GM23338 (cell line): ENCODE results near the gene CCND1. TPM values are rescaled to one million over a fixed set of nuclear protein-coding genes. Genes with fewer than 3 reads are reported as not detected.
A peak's percentile ranks its signal among the peaks of the same experiment; 100 is the strongest.

ENCODE experiments used
- ATAC-seq: fragments of 200-7000 bp; cut with Tn5 transposase; 3 replicates; pipeline ENCODE4 v1.9.1; 2020
- DNase-seq: peaks from one replicate; pipeline ENCODE4 v3.0.0-alpha.2; 2015; ENCODE audit warnings: low spot score
- H2AFZ ChIP-seq: fragments of 200-600 bp; sonication (generic); 2 replicates; pipeline ENCODE4 v1.8.0; 2016; ENCODE audit warnings: antibody characterized with exemption, mild to moderate bottlenecking, moderate library complexity
- H3F3A ChIP-seq: fragments of 200-600 bp; sonication (generic); replicated peaks from 2 replicates; pipeline ENCODE4 v1.8.0; 2017; ENCODE audit warnings: antibody characterized with exemption, mixed run types, low read depth
- H3K27ac ChIP-seq: fragments of 200-600 bp; sonication (generic); 2 replicates; pipeline ENCODE4 v1.6.1; 2016; ENCODE audit warnings: low read depth
- H3K27me3 ChIP-seq: fragments of 200-600 bp; sonication (generic); 2 replicates; pipeline ENCODE4 v1.8.0; 2016; ENCODE audit warnings: mild to moderate bottlenecking, mixed run types, moderate library complexity; ENCODE audit not compliant: insufficient read depth
- H3K36me3 ChIP-seq: fragments of 200-600 bp; sonication (generic); 2 replicates; pipeline ENCODE4 v1.8.0; 2016; ENCODE audit warnings: mild to moderate bottlenecking; ENCODE audit not compliant: insufficient read depth
- H3K4me1 ChIP-seq: fragments of 200-600 bp; sonication (generic); 2 replicates; pipeline ENCODE4 v1.8.0; 2016; ENCODE audit warnings: mild to moderate bottlenecking, moderate library complexity; ENCODE audit not compliant: insufficient read depth
- H3K4me2 ChIP-seq: fragments of 200-600 bp; sonication (generic); 2 replicates; pipeline ENCODE4 v1.7.1; 2017; ENCODE audit warnings: mixed run types
- H3K4me3 ChIP-seq: fragments of 200-600 bp; sonication (generic); 2 replicates; pipeline ENCODE4 v1.6.1; 2016; ENCODE audit warnings: mixed run types
- H3K79me2 ChIP-seq: fragments of 200-600 bp; sonication (generic); replicated peaks from 2 replicates; pipeline ENCODE4 v1.8.0; 2017; ENCODE audit warnings: mild to moderate bottlenecking; ENCODE audit not compliant: insufficient read depth
- H3K9me2 ChIP-seq: fragments of 200-600 bp; sonication (generic); 2 replicates; pipeline ENCODE4 v1.8.0; 2017; ENCODE audit not compliant: insufficient read depth
- H4K20me1 ChIP-seq: fragments of 200-600 bp; sonication (generic); replicated peaks from 2 replicates; pipeline ENCODE4 v1.8.0; 2017; ENCODE audit warnings: mild to moderate bottlenecking; ENCODE audit not compliant: insufficient read depth
- H3K27ac Mint-ChIP-seq: 2 replicates; pipeline ENCODE4 v1.8.0; 2020; ENCODE audit warnings: inconsistent platforms, mild to moderate bottlenecking, moderate library complexity, mixed read lengths
- H3K27me3 Mint-ChIP-seq: 3 replicates; pipeline ENCODE4 v1.8.0; 2022; ENCODE audit warnings: low read depth, mild to moderate bottlenecking, moderate library complexity, mixed read lengths, inconsistent platforms; ENCODE audit not compliant: insufficient read depth, poor library complexity
- H3K36me3 Mint-ChIP-seq: 3 replicates; pipeline ENCODE4 v1.8.0; 2021; ENCODE audit warnings: low read depth, mild to moderate bottlenecking, inconsistent platforms, moderate library complexity, mixed read lengths
- H3K4me1 Mint-ChIP-seq: 3 replicates; pipeline ENCODE4 v1.8.0; 2020; ENCODE audit warnings: mild to moderate bottlenecking, inconsistent platforms, mixed read lengths
- H3K4me3 Mint-ChIP-seq: 3 replicates; pipeline ENCODE4 v1.8.0; 2021; ENCODE audit warnings: moderate library complexity, mild to moderate bottlenecking, inconsistent platforms, mixed read lengths
- H3K9me3 Mint-ChIP-seq: 3 replicates; pipeline ENCODE4 v1.8.0; 2020; ENCODE audit warnings: moderate library complexity, mild to moderate bottlenecking, inconsistent platforms, mixed read lengths
- CREB1 ChIP-seq: fragments of 250-450 bp; sonication (Bioruptor Pico); IDR thresholded peaks from 2 replicates; pipeline ENCODE4 v1.5.0; 2020; ENCODE audit warnings: low read depth, mild to moderate bottlenecking, moderate library complexity
- CTCF ChIP-seq, 2 experiments: fragments of 200-600 bp in 1 of 2; sonication (generic) in 1 of 2; conservative IDR thresholded peaks; 2 replicates each; pipeline versions ENCODE4 v1.5.1 to v1.6.1; 2016 to 2017; ENCODE audit warnings: antibody characterized with exemption in 2 of 2, low read depth in 2 of 2, mild to moderate bottlenecking in 2 of 2, moderate library complexity in 1 of 2
- ETS1 ChIP-seq: IDR thresholded peaks from 2 replicates; pipeline ENCODE4 v1.6.1; 2016; ENCODE audit warnings: antibody characterized with exemption
- EZH2 ChIP-seq: fragments of 200-600 bp; sonication (generic); IDR thresholded peaks from one replicate; pipeline ENCODE4 v1.8.0; 2017; ENCODE audit warnings: antibody characterized with exemption, mild to moderate bottlenecking, low read depth; ENCODE audit not compliant: unreplicated experiment
- EZH2phosphoT487 ChIP-seq: fragments of 200-600 bp; sonication (generic); IDR thresholded peaks from one replicate; pipeline ENCODE4 v1.8.1; 2018; ENCODE audit warnings: antibody characterized with exemption; ENCODE audit not compliant: unreplicated experiment
- JUNB ChIP-seq: IDR thresholded peaks from one replicate; pipeline ENCODE4 v1.6.1; 2016; ENCODE audit warnings: antibody characterized with exemption; ENCODE audit not compliant: unreplicated experiment
- NANOG ChIP-seq: IDR thresholded peaks from 2 replicates; pipeline ENCODE4 v1.6.1; 2016; ENCODE audit warnings: antibody characterized with exemption, borderline replicate concordance
- POLR2AphosphoS5 ChIP-seq: IDR thresholded peaks from 2 replicates; pipeline ENCODE4 v1.6.1; 2016; ENCODE audit warnings: antibody characterized with exemption, low read depth
- REST ChIP-seq: IDR thresholded peaks from one replicate; pipeline ENCODE4 v1.6.1; 2018; ENCODE audit warnings: antibody characterized with exemption; ENCODE audit not compliant: unreplicated experiment
- STAT1 ChIP-seq: IDR thresholded peaks from one replicate; pipeline ENCODE4 v1.6.1; 2016; ENCODE audit warnings: antibody characterized with exemption; ENCODE audit not compliant: unreplicated experiment
- ZNF114 ChIP-seq: fragments of 250-450 bp; sonication (Bioruptor Pico); IDR thresholded peaks from 2 replicates; pipeline ENCODE4 v1.5.0; 2020; ENCODE audit warnings: mild to moderate bottlenecking, moderate library complexity
- ZNF331 ChIP-seq: fragments of 250-450 bp; sonication (Bioruptor Pico); IDR thresholded peaks from 2 replicates; pipeline ENCODE4 v1.5.0; 2020; ENCODE audit warnings: low read depth, mild to moderate bottlenecking, moderate library complexity
- polyA plus RNA-seq: library from polyadenylated mRNA; unstranded; fragments of >200 nt; fragmentation: Nextera tagmentation; extraction: Ambion mirVana; gene quantifications from 2 replicates; pipeline ENCODE4 v1.2.1, GENCODE V29; 2016
- total RNA-seq: library from RNA; depleted of rRNA; stranded (reverse); fragments of >200 nt; shearing (Covaris generic); gene quantifications from 2 replicates; pipeline ENCODE4 v1.2.3, GENCODE V29; 2014
- TF ChIP-seq, protein P1 (sequence below): fragments of 250-450 bp; sonication (Bioruptor Pico); IDR thresholded peaks from 2 replicates; pipeline ENCODE4 v1.5.0; 2020; ENCODE audit warnings: mild to moderate bottlenecking, moderate library complexity

Gene CCND1
- total and polyA plus RNA-seq, 2 experiments from 2014 or later: 109 to 183 TPM

- Histone ChIP-seq H3K79me2 (peaks cover 21% of the 10 kb centered on the region), H3K9me2 (no peaks in the 10 kb centered on the region), H3K4me1 (peaks cover 29% of the 10 kb centered on the region), H3K27ac (peak overlapping the region; percentile 91), H3K4me2 (peak overlapping the region; percentile 86), H3K27me3 (peaks cover 7% of the 10 kb centered on the region), H4K20me1 (peaks cover 7% of the 10 kb centered on the region), H3F3A (peaks cover 33% of the 10 kb centered on the region), H3K4me3 (peak overlapping the region; percentile 85), H3K36me3 (peaks cover 20% of the 10 kb centered on the region), H2AFZ (no peak overlapping the region)
- peak; percentile 86 for DNase-seq
- Mint-ChIP-seq H3K4me3 (peak overlapping the region; percentile 71), H3K27ac (peak overlapping the region; percentile 97), H3K36me3 (peaks cover 32% of the 10 kb centered on the region), H3K27me3 (peaks cover 21% of the 10 kb centered on the region), H3K9me3 (no peaks in the 10 kb centered on the region), H3K4me1 (peaks cover 43% of the 10 kb centered on the region)
- ATAC-seq: peak; percentile 45
- TF ChIP-seq ETS1 (peak; percentile 46; the same call in 1 of the 2 replicates), NANOG (no peak; the same call in 1 of the 2 replicates), EZH2phosphoT487 (no peak), STAT1 (no peak), EZH2 (no peak), JUNB (no peak), ZNF331 (CRISPR knock-in tag) (no peak), ZNF114 (CRISPR knock-in tag) (0 out of 2 replicates have a peak, but pooled peaks have one; percentile 27), CREB1 (CRISPR knock-in tag) (no peak), REST (no peak), POLR2AphosphoS5 (peak; percentile 37), CTCF (conservative IDR thresholded peaks at IDR 0.05; ENCODE audit: low read depth in 2 of 2) (no peak)
- TF ChIP-seq, protein P1, sequence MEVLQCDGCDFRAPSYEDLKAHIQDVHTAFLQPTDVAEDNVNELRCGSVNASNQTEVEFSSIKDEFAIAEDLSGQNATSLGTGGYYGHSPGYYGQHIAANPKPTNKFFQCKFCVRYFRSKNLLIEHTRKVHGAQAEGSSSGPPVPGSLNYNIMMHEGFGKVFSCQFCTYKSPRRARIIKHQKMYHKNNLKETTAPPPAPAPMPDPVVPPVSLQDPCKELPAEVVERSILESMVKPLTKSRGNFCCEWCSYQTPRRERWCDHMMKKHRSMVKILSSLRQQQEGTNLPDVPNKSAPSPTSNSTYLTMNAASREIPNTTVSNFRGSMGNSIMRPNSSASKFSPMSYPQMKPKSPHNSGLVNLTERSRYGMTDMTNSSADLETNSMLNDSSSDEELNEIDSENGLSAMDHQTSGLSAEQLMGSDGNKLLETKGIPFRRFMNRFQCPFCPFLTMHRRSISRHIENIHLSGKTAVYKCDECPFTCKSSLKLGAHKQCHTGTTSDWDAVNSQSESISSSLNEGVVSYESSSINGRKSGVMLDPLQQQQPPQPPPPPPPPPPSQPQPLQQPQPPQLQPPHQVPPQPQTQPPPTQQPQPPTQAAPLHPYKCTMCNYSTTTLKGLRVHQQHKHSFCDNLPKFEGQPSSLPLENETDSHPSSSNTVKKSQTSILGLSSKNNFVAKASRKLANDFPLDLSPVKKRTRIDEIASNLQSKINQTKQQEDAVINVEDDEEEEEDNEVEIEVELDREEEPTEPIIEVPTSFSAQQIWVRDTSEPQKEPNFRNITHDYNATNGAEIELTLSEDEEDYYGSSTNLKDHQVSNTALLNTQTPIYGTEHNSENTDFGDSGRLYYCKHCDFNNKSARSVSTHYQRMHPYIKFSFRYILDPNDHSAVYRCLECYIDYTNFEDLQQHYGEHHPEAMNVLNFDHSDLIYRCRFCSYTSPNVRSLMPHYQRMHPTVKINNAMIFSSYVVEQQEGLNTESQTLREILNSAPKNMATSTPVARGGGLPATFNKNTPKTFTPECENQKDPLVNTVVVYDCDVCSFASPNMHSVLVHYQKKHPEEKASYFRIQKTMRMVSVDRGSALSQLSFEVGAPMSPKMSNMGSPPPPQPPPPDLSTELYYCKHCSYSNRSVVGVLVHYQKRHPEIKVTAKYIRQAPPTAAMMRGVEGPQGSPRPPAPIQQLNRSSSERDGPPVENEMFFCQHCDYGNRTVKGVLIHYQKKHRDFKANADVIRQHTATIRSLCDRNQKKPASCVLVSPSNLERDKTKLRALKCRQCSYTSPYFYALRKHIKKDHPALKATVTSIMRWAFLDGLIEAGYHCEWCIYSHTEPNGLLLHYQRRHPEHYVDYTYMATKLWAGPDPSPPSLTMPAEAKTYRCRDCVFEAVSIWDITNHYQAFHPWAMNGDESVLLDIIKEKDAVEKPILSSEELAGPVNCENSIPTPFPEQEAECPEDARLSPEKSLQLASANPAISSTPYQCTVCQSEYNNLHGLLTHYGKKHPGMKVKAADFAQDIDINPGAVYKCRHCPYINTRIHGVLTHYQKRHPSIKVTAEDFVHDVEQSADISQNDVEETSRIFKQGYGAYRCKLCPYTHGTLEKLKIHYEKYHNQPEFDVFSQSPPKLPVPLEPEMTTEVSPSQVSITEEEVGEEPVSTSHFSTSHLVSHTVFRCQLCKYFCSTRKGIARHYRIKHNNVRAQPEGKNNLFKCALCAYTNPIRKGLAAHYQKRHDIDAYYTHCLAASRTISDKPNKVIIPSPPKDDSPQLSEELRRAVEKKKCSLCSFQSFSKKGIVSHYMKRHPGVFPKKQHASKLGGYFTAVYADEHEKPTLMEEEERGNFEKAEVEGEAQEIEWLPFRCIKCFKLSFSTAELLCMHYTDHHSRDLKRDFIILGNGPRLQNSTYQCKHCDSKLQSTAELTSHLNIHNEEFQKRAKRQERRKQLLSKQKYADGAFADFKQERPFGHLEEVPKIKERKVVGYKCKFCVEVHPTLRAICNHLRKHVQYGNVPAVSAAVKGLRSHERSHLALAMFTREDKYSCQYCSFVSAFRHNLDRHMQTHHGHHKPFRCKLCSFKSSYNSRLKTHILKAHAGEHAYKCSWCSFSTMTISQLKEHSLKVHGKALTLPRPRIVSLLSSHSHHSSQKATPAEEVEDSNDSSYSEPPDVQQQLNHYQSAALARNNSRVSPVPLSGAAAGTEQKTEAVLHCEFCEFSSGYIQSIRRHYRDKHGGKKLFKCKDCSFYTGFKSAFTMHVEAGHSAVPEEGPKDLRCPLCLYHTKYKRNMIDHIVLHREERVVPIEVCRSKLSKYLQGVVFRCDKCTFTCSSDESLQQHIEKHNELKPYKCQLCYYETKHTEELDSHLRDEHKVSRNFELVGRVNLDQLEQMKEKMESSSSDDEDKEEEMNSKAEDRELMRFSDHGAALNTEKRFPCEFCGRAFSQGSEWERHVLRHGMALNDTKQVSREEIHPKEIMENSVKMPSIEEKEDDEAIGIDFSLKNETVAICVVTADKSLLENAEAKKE (CRISPR knock-in tag): peak; percentile 97
Observed at GRCh38 chr11:69700278-69701140, 59.6 kb downstream of the CCND1 start.
